H1 (cell line): ENCODE data around the gene B3GAT1. TPM values are rescaled to one million over a fixed set of nuclear protein-coding genes. Genes with fewer than 3 reads are reported as not detected.

Experiments
- CTBP2 ChIP-seq: IDR thresholded peaks from 2 replicates; pipeline ENCODE4 v1.7.0; 2011; ENCODE audit warnings: borderline replicate concordance, mild to moderate bottlenecking, moderate library complexity, mixed read lengths, low read length; ENCODE audit not compliant: insufficient read depth, insufficient read length
- GABPA ChIP-seq: IDR thresholded peaks from 2 replicates; pipeline ENCODE4 v1.6.1; 2011; ENCODE audit warnings: mild to moderate bottlenecking, low read length, moderate library complexity, borderline replicate concordance; ENCODE audit not compliant: insufficient read depth
- SUZ12 ChIP-seq: fragments of 200-600 bp; sonication (generic); IDR thresholded peaks from 2 replicates; pipeline ENCODE4 v1.6.1; 2012; ENCODE audit warnings: mild to moderate bottlenecking, inconsistent platforms, low read length, moderate library complexity, mixed read lengths
- TAF1 ChIP-seq: IDR thresholded peaks from 2 replicates; pipeline ENCODE4 v1.6.1; 2011; ENCODE audit warnings: mild to moderate bottlenecking, low read depth, low read length
- polyA plus RNA-seq, 7 experiments: library from polyadenylated mRNA; depleted of rRNA in 3 of 7; stranded (reverse) in 5 of 7; unstranded in 2 of 7; fragments of >200 nt in 5 of 7; fragments of 200-250 nt in 2 of 7; gene quantifications; 1 replicate in 5 of 7; 2 replicates in 1 of 7; 4 replicates in 1 of 7; pipeline versions ENCODE4 v1.2.1 to v1.2.3, GENCODE V29; 2011 to 2013; ENCODE audit warnings: missing spikeins in 2 of 7, mixed read lengths in 2 of 7
- total RNA-seq: library from RNA; stranded (reverse); fragmentation: NEBNext Ultra II Directional; extraction: Animal tissue kit (Norgen Biotek cat#: 25700); gene quantifications from 2 replicates; pipeline ENCODE4 v1.2.1, GENCODE V29; 2021

B3GAT1 gene
- total and polyA plus RNA-seq, 2 of the 8 experiments (the other 6 are each of a cell fraction or from before 2014, with no cell fraction given), result 19.7 to 32.4 TPM

GRCh38 chr11:134333312-134333711, 78.7 kb downstream of the B3GAT1 start (continued):
- TF ChIP-seq GABPA, result no peak
- TF ChIP-seq CTBP2, result no peak
- no peak for TF ChIP-seq TAF1
- no peak for TF ChIP-seq SUZ12
